Measurements from ENCODE around the gene GABBR2. TPM values are rescaled to one million over a fixed set of nuclear protein-coding genes. Genes with fewer than 3 reads are reported as not detected.

The GABBR2 gene
- total RNA-seq, 3 donors from 2014 or later = not detected

DNA sequence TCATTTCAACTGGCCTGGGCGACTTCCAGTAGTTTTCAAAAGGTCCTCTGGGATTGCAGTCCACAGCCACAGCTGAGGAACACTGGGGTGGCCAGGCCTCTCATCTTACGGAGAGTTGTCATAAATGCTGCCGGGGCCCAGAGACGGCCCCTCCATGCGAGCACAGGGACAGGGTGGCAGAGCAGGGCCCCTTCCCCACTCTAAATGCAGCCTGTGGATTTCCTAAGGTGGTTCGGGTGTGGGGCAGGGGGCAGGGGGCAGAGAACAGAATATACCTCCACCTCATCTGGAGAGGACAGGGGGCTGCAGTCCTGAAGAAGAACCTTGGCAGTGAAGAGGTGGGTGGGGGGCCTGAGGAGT lies 339.7 kb downstream of the GABBR2 start:
- Histone ChIP-seq H3K27ac (no peak overlapping the region), H3K36me3 (no peaks in the 10 kb centered on the region), H3K9me3 (peaks cover 12 to 20% of the 10 kb centered on the region in 2 donors), H3K27me3 (no peaks in the 10 kb centered on the region), H3K4me1 (no peaks in the 10 kb centered on the region), H3K4me3 (no peak overlapping the region)
- TF ChIP-seq POLR2AphosphoS5 (IDR thresholded peaks at IDR 0.05) (no peak), CTCF (IDR thresholded peaks at IDR 0.05) (no peak)
- intact Hi-C loops (cut with DNase I; ENCODE audit: low total_unique reads) = no loop called here
- DNase-seq (ENCODE audit: low spot score in 2 of 2) = no peak

DNA sequence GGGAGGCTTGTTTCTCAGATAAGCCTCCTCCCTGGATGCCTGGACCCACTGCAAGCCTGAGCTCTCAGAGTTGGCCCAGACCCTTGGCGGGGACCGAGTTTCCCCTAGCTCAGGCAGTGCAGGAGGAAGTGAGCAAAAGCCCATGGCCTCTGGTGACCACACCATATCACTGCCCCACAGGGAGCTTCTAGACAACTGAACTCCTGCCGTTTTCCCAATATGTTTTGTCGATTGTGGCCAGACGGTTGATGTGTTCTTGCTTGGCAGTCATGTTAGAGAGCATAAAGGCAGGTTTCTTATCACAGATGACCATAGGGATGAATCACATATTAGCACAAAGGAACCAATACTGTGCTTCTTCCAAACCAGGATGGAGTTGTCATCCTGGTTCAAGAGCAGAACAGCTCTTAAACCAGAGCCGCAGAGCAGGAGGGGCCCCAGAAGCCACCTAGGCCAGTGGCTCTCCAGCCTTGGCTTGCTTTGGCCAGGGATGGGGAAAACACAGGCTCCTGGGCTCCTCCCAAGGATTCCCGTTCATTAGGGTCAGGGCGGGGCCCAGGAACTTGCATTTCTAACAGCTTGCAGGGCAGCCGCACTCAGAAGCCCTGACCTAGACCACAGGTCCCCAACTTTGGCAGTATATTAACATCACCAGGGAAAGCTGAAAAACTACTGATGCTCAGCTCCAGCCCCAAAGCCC lies 340.2 kb downstream of the GABBR2 start:
- no peak overlapping the region for H3K4me3 ChIP-seq
- H3K9me3 ChIP-seq = peaks cover 12 to 20% of the 10 kb centered on the region in 2 donors
- TF ChIP-seq CTCF (IDR thresholded peaks at IDR 0.05) = no peak
- TF ChIP-seq POLR2A (IDR thresholded peaks at IDR 0.05) = no peak
- no peak for TF ChIP-seq POLR2AphosphoS5 (IDR thresholded peaks at IDR 0.05)
- H3K4me1 ChIP-seq = no peaks in the 10 kb centered on the region
- H3K36me3 ChIP-seq = no peaks in the 10 kb centered on the region
- DNase-seq (ENCODE audit: low spot score in 2 of 2) = no peak
- intact Hi-C loops (cut with DNase I; ENCODE audit: low total_unique reads) = no loop called here
- H3K27me3 ChIP-seq = no peaks in the 10 kb centered on the region
- H3K27ac ChIP-seq = no peak overlapping the region

- Histone ChIP-seq H3K27me3 (no peaks in the 10 kb centered on the region), H3K9me3 (peaks cover 12 to 20% of the 10 kb centered on the region in 2 donors), H3K36me3 (no peaks in the 10 kb centered on the region), H3K4me3 (no peak overlapping the region), H3K4me1 (no peaks in the 10 kb centered on the region), H3K27ac (no peak overlapping the region)
- intact Hi-C loops (cut with DNase I; ENCODE audit: low total_unique reads) = no loop called here
- TF ChIP-seq CTCF (IDR thresholded peaks at IDR 0.05) (no peak), POLR2A (IDR thresholded peaks at IDR 0.05) (no peak)
- no peak for DNase-seq (ENCODE audit: low spot score in 2 of 2)
Observed at GRCh38 chr9:98367923-98368322, 340.8 kb downstream of the GABBR2 start.

- intact Hi-C loops (cut with DNase I; ENCODE audit: low total_unique reads) = no loop called here
- DNase-seq (ENCODE audit: low spot score in 2 of 2) = no peak
- Histone ChIP-seq H3K9me3 (peaks cover 12 to 20% of the 10 kb centered on the region in 2 donors), H3K4me3 (no peak overlapping the region), H3K4me1 (no peaks in the 10 kb centered on the region), H3K36me3 (no peaks in the 10 kb centered on the region), H3K27me3 (no peaks in the 10 kb centered on the region), H3K27ac (no peak overlapping the region)
- TF ChIP-seq POLR2AphosphoS5 (IDR thresholded peaks at IDR 0.05) = no peak
- TF ChIP-seq POLR2A (IDR thresholded peaks at IDR 0.05) = no peak
- no peak for TF ChIP-seq CTCF (IDR thresholded peaks at IDR 0.05)
Observed at GRCh38 chr9:98367371-98367900, 341.3 kb downstream of the GABBR2 start.

DNA sequence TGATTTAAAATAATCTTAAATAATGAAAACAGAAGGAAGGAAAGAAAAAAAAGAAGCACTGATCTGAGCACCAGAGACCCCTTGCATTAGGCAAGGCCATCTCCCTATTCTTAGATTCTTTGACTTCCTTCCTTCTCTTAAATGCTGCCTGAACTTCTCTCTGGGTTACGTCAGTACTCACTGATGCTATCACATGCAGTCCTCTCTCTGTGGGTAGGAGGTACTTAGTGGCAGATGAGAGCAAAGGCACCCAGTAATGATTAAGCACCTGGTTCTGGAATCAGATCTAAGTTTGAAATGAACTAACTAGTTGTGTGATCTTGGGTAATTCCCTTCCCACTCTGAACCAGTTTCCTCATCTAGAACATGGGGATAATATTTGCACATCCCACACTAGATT lies 343.0 kb downstream of the GABBR2 start:
- no peak overlapping the region for H3K27ac ChIP-seq
- no peak for TF ChIP-seq POLR2A (IDR thresholded peaks at IDR 0.05)
- no peak overlapping the region for H3K4me3 ChIP-seq
- intact Hi-C loops (cut with DNase I; ENCODE audit: low total_unique reads) = no loop called here
- H3K36me3 ChIP-seq = no peaks in the 10 kb centered on the region
- H3K27me3 ChIP-seq = no peaks in the 10 kb centered on the region
- no peaks in the 10 kb centered on the region for H3K4me1 ChIP-seq
- DNase-seq (ENCODE audit: low spot score in 2 of 2) = no peak
- peaks cover 12 to 20% of the 10 kb centered on the region in 2 donors for H3K9me3 ChIP-seq

Data from breast epithelium (tissue), 4 donors.